HEK293 (cell line): Measurements from ENCODE around the gene DUSP16.

Experiments
- REPIN1 ChIP-seq: fragments of 450-650 bp; formaldehyde crosslinking; IDR thresholded peaks from 2 replicates; pipeline ENCODE4 v1.5.1; 2017; ENCODE audit warnings: missing biosample characterization, missing genetic modification characterization, low read depth
- SCRT2 ChIP-seq: fragments of 450-650 bp; formaldehyde crosslinking; IDR thresholded peaks from 2 replicates; pipeline ENCODE4 v1.5.1; 2016; ENCODE audit warnings: missing biosample characterization, missing genetic modification characterization
- ZBTB44 ChIP-seq: fragments of 450-650 bp; IDR thresholded peaks from 2 replicates; pipeline ENCODE4 v1.5.1; 2018; ENCODE audit warnings: missing biosample characterization, mild to moderate bottlenecking, missing genetic modification characterization
- ZNF24 ChIP-seq: fragments of 450-650 bp; formaldehyde crosslinking; IDR thresholded peaks from 2 replicates; pipeline ENCODE4 v1.5.1; 2016; ENCODE audit warnings: missing biosample characterization, missing genetic modification characterization
- ZNF660 ChIP-seq: fragments of 450-650 bp; IDR thresholded peaks from 2 replicates; pipeline ENCODE4 v1.5.1; 2018; ENCODE audit warnings: missing biosample characterization, mild to moderate bottlenecking, missing genetic modification characterization
- TF ChIP-seq, protein P1 (sequence below): fragments of 450-650 bp; formaldehyde crosslinking; IDR thresholded peaks from 2 replicates; pipeline ENCODE4 v1.5.1; 2016; ENCODE audit warnings: missing biosample characterization, missing genetic modification characterization
- TF ChIP-seq, protein P2 (sequence below): fragments of 450-650 bp; formaldehyde crosslinking; optimal IDR thresholded peaks from 2 replicates; pipeline ENCODE3; 2016; ENCODE audit warnings: missing biosample characterization, mild to moderate bottlenecking, missing genetic modification characterization

GRCh38 chr12:12481631-12482030 is 81.0 kb downstream of the DUSP16 start:
- TF ChIP-seq, protein P1, sequence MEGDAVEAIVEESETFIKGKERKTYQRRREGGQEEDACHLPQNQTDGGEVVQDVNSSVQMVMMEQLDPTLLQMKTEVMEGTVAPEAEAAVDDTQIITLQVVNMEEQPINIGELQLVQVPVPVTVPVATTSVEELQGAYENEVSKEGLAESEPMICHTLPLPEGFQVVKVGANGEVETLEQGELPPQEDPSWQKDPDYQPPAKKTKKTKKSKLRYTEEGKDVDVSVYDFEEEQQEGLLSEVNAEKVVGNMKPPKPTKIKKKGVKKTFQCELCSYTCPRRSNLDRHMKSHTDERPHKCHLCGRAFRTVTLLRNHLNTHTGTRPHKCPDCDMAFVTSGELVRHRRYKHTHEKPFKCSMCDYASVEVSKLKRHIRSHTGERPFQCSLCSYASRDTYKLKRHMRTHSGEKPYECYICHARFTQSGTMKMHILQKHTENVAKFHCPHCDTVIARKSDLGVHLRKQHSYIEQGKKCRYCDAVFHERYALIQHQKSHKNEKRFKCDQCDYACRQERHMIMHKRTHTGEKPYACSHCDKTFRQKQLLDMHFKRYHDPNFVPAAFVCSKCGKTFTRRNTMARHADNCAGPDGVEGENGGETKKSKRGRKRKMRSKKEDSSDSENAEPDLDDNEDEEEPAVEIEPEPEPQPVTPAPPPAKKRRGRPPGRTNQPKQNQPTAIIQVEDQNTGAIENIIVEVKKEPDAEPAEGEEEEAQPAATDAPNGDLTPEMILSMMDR (tag by site-specific recombination), result no peak
- TF ChIP-seq REPIN1 (tag by site-specific recombination) (no peak), ZBTB44 (tag by site-specific recombination) (no peak), SCRT2 (tag by site-specific recombination) (no peak), ZNF24 (tag by site-specific recombination) (no peak), ZNF660 (no peak)
- TF ChIP-seq, protein P2, sequence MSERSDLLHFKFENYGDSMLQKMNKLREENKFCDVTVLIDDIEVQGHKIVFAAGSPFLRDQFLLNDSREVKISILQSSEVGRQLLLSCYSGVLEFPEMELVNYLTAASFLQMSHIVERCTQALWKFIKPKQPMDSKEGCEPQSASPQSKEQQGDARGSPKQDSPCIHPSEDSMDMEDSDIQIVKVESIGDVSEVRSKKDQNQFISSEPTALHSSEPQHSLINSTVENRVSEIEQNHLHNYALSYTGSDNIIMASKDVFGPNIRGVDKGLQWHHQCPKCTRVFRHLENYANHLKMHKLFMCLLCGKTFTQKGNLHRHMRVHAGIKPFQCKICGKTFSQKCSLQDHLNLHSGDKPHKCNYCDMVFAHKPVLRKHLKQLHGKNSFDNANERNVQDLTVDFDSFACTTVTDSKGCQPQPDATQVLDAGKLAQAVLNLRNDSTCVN (tag by site-specific recombination), result no peak
